Nephron progenitor cell (in vitro differentiated cells): ENCODE results near the gene PTMA.
"Not testable (repeated sequence)": the region's sequence is repeated elsewhere in the genome, so short reads cannot be mapped to it uniquely, and the experiment has no call there.

Experiments
- DNase-seq: peaks from one replicate; pipeline ENCODE4 v3.0.0; 2021
- H3K27ac Mint-ChIP-seq: 2 replicates; pipeline ENCODE4 v1.8.0; 2021; ENCODE audit warnings: mild to moderate bottlenecking, moderate library complexity, mixed read lengths
- H3K27me3 Mint-ChIP-seq: 2 replicates; pipeline ENCODE4 v1.8.0; 2021; ENCODE audit warnings: mild to moderate bottlenecking, low read depth, mixed read lengths; ENCODE audit not compliant: poor library complexity
- H3K36me3 Mint-ChIP-seq: 2 replicates; pipeline ENCODE4 v1.8.0; 2021; ENCODE audit warnings: low read depth, mixed read lengths
- H3K4me1 Mint-ChIP-seq: 2 replicates; pipeline ENCODE4 v1.8.0; 2021; ENCODE audit warnings: mixed read lengths
- H3K4me3 Mint-ChIP-seq: 2 replicates; pipeline ENCODE4 v1.8.0; 2021; ENCODE audit warnings: mild to moderate bottlenecking, moderate library complexity, mixed read lengths
- H3K9me3 Mint-ChIP-seq: 2 replicates; pipeline ENCODE4 v1.8.0; 2021; ENCODE audit warnings: mild to moderate bottlenecking, moderate library complexity, mixed read lengths
- TF ChIP-seq, protein P1 (sequence below): fragments of 200-600 bp; sonication (generic); IDR thresholded peaks from 2 replicates; pipeline ENCODE4 v1.5.0; 2021; ENCODE audit warnings: antibody characterized with exemption

The PTMA gene

DNA sequence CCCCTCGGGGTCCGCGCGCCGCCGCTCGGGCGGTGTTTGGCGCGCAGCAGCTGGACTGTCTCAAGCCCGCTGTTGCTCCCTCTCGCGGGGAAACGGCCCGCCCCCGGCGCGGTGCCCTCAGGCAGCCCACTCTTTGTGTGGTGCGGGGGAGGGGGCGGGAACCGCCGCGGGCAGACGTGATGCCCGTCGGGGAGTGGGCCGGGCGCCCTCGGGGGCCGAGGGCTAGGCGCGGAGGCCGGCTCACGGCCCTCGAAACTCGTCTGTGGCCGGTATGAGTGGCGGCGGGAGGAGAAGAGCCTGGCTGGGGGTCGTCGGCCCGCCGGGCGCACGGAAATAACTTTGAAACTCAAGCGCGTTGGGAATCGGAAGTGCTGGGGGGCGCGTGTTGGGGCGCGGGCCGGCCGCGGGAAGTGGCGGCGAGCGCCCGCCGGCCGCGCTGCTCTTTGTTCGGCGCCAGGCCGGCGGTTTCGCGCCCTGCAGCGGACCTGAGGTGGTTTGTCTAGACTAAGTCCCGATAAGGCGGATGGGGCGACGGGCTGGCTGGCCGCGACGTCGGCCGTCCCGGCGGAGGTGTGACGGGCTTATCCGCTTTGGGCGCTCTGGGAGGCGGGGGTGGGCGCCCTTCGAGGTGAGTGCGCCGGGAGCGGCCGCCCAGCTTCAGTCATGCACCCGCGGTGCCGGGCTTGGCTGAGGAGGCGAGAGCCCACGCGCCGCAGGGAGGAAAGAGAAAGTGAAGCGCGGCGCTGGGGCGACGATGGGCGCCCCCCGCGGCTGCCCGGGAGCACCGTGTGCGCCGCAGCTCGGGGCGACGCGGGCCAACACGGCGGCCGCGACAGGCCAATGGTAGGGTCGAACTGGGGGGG lies 679 bp downstream of the PTMA start:
- H3K4me3 Mint-ChIP-seq: peak overlapping the region; percentile 97
- peaks cover 2% of the 10 kb centered on the region for H3K27me3 Mint-ChIP-seq
- H3K4me1 Mint-ChIP-seq: peaks cover 33% of the 10 kb centered on the region
- TF ChIP-seq, protein P1, sequence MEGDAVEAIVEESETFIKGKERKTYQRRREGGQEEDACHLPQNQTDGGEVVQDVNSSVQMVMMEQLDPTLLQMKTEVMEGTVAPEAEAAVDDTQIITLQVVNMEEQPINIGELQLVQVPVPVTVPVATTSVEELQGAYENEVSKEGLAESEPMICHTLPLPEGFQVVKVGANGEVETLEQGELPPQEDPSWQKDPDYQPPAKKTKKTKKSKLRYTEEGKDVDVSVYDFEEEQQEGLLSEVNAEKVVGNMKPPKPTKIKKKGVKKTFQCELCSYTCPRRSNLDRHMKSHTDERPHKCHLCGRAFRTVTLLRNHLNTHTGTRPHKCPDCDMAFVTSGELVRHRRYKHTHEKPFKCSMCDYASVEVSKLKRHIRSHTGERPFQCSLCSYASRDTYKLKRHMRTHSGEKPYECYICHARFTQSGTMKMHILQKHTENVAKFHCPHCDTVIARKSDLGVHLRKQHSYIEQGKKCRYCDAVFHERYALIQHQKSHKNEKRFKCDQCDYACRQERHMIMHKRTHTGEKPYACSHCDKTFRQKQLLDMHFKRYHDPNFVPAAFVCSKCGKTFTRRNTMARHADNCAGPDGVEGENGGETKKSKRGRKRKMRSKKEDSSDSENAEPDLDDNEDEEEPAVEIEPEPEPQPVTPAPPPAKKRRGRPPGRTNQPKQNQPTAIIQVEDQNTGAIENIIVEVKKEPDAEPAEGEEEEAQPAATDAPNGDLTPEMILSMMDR: no peak
- peaks cover 3% of the 10 kb centered on the region for H3K9me3 Mint-ChIP-seq
- peaks cover 27% of the 10 kb centered on the region for H3K36me3 Mint-ChIP-seq
- peak overlapping the region; percentile 45 for H3K27ac Mint-ChIP-seq
- peak; percentile 62 for DNase-seq

DNA sequence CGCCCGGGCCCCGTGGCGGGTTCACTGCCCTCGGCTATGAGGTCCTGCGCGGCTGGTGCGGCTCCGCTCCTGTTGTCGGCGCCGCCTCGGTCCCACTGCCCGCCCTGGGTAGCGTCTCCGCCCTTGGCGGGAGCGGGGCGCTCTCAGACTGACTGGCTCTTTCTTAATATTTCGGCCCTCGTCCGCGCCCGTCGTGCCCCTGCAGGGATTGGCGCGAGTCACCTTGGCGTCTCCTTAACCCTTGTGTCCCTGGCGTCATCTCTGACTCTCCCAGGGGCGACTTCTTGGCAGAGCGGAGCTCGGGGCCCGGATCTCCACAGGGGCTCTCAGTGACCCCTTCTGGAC lies 1.3 kb downstream of the PTMA start:
- peaks cover 3% of the 10 kb centered on the region for H3K9me3 Mint-ChIP-seq
- H3K27me3 Mint-ChIP-seq: peaks cover 2% of the 10 kb centered on the region
- H3K27ac Mint-ChIP-seq: peak overlapping the region; percentile 97
- peaks cover 35% of the 10 kb centered on the region for H3K4me1 Mint-ChIP-seq
- TF ChIP-seq, protein P1: no peak
- peak; percentile 49 for DNase-seq
- H3K4me3 Mint-ChIP-seq: peak overlapping the region; percentile 93
- H3K36me3 Mint-ChIP-seq: peaks cover 24% of the 10 kb centered on the region

DNA sequence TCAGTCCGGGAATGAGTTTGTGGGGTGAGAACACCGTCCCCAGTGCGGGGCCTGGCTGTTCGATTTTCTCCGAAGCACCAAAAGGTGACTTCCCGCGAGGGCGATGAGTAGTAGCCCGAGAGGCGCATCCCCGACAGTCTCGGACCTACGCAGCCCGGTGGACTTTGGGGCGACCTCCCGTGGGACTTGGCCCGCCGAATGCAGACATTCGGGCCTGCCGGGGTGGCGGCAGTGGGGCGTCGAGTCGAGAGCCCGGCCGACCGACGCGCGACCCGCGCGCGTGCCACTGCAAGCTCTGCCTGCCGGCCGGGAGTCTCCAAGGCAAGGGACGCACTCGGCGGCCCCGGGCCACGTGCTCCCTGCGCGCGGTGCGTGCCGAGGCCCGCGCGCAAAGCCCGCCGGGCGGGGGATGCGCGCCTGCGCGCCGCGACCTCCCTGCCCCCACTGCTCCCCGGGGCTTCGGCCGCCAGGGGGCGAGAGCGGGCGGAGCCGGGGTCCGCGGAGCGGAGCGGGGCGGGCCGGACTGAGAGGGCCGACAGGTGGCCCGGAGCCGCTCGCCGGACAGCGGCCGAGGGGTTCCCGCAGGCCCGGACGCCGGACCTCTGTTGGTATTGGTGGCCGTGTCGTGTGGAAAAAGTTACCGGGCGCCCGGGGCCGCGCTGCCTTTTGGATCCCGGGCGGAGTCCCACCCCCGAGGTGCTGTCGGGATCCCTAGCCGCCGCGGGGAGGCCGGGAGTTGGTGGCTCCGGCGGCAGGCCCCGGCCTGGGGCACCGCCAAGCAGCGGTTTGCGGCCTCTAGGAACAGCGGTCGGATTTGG lies 1.9 kb downstream of the PTMA start:
- H3K27ac Mint-ChIP-seq: peak overlapping the region; percentile 97
- DNase-seq: peak; percentile 92
- peaks cover 24% of the 10 kb centered on the region for H3K36me3 Mint-ChIP-seq
- peaks cover 3% of the 10 kb centered on the region for H3K9me3 Mint-ChIP-seq
- peak overlapping the region; percentile 93 for H3K4me3 Mint-ChIP-seq
- TF ChIP-seq, protein P1: peak; percentile 49
- peaks cover 2% of the 10 kb centered on the region for H3K27me3 Mint-ChIP-seq
- peaks cover 35% of the 10 kb centered on the region for H3K4me1 Mint-ChIP-seq

DNA sequence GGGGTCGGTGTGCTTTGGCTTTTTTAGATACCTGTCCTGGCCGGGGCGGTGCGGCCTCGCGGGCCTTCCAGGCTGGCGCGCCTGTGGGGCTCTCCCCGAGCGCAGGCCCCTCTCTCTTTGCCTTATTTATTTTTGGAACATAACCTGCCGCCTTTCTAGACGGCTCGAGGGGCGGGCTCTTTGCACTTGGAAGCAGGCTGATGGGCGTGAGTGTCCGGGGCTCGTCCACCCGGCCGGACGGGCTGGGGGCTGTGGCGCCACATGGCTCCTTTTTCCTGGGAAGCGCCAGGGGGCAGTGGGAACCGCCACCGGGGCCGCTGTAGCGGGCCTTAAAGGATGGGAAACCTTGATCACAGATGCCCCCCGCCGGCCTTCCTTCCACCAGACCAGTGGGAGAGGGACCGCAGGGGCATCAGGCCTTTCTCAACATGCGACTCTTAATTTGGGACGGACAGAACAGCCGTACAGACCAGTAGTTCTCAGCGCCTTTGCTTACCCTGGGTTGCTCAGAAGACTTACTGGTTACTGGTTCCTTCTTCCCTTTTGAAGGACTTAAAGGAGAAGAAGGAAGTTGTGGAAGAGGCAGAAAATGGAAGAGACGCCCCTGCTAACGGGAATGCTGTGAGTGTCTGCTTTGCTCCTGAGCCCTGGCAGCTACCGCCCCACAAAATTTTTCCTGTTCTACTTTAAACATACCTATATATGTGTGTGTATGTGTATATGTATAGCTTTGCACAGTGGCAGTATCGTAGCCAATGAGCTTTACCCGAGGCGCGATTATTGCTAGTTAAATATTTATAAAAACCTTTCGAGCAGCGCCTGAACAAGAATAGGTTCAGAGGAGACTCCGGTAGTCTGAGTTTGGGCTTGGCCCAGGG lies 2.7 kb downstream of the PTMA start:
- Mint-ChIP-seq H3K9me3 (peaks cover 3% of the 10 kb centered on the region), H3K36me3 (peaks cover 24% of the 10 kb centered on the region), H3K27ac (peak overlapping the region; percentile 99), H3K27me3 (peaks cover 2% of the 10 kb centered on the region), H3K4me1 (peaks cover 38% of the 10 kb centered on the region), H3K4me3 (peak overlapping the region; percentile 87)
- peak; percentile 48 for DNase-seq
- TF ChIP-seq, protein P1: no peak

DNA sequence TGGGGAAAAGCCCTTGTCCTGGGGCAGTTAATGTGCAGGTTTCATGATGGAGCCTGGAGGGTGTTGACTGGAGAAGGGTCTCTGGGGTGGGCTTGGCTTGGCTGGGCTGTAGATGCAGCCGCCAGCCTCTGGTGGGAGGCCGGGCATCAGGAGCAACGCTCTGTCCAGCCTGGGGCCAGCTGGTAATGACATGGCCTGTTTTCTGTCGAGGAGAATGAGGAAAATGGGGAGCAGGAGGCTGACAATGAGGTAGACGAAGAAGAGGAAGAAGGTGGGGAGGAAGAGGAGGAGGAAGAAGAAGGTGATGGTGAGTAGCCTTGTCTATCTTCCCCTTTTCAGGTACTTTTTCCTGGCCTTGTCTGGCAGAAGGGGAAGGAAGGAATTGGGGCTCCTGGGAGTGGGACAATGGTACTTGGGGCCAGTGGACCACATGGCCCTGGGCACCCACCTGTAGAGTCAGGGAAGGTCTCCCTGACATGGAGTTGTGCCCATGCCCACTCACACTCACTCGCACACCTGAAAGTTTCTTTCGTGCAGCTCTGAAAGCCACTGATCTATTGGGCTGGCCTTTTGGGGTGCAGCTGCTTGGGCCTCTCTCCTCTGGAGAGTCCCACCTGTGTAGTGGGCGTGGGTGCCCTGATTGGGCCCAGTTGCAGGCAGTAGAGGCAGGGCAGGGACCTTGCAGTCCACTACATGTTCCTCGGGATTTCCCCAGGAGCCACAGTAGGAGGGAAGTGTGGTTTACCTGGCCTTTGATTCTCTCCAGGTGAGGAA lies 3.5 kb downstream of the PTMA start:
- DNase-seq: no peak
- Mint-ChIP-seq H3K9me3 (peaks cover 3% of the 10 kb centered on the region), H3K4me3 (peak overlapping the region; percentile 87), H3K4me1 (peaks cover 35% of the 10 kb centered on the region), H3K27me3 (peaks cover 2% of the 10 kb centered on the region), H3K27ac (peak overlapping the region; percentile 99), H3K36me3 (peaks cover 24% of the 10 kb centered on the region)
- TF ChIP-seq, protein P1: no peak

DNA sequence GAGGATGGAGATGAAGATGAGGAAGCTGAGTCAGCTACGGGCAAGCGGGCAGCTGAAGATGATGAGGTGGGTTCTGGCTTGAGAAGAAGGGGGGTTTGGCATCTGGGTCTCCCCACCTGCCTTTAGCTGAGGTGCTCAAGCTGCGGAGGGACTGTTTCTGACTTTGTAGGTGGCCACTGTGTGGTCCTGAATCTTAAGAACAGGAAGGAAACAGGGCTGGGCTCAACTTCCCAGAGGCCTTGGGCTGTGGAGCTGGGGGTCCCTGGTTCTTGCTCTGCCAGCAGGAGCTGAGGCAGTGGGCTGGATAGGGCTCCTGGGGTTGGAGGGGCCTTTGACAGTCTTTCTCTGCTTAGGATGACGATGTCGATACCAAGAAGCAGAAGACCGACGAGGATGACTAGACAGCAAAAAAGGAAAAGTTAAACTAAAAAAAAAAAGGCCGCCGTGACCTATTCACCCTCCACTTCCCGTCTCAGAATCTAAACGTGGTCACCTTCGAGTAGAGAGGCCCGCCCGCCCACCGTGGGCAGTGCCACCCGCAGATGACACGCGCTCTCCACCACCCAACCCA lies 4.2 kb downstream of the PTMA start:
- not testable (repeated sequence) for H3K27me3 Mint-ChIP-seq, DNase-seq, H3K9me3 Mint-ChIP-seq
- peaks cover 41% of the 10 kb centered on the region for H3K4me1 Mint-ChIP-seq
- H3K27ac Mint-ChIP-seq: peak overlapping the region; percentile 99
- H3K4me3 Mint-ChIP-seq: peak overlapping the region; percentile 87
- peaks cover 24% of the 10 kb centered on the region for H3K36me3 Mint-ChIP-seq

DNA sequence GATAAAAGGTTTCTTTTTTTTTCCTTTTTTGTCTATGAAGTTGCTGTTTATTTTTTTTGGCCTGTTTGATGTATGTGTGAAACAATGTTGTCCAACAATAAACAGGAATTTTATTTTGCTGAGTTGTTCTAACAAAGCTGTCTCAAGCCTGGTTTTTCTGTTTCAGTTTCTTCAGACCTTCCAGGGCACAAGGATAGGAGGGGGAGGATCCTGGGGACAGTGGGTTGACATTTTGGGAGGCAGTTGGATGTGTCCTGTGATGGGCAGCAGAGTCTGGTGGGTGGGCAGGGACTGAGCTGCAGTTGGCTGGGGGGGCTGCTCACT lies 5.0 kb downstream of the PTMA start:
- peak overlapping the region; percentile 99 for H3K27ac Mint-ChIP-seq
- peaks cover 49% of the 10 kb centered on the region for H3K4me1 Mint-ChIP-seq
- not testable (repeated sequence) for H3K9me3 Mint-ChIP-seq, DNase-seq, H3K27me3 Mint-ChIP-seq
- H3K4me3 Mint-ChIP-seq: peak overlapping the region; percentile 57
- H3K36me3 Mint-ChIP-seq: peaks cover 22% of the 10 kb centered on the region
